ENCODE results near the gene RPL37A.

Gene RPL37A

GRCh38 chr2:216490061-216490460 lies 8.6 kb upstream of the RPL37A start:
- DNase-seq (ENCODE audit: low spot score), result peak; percentile 84

DNA sequence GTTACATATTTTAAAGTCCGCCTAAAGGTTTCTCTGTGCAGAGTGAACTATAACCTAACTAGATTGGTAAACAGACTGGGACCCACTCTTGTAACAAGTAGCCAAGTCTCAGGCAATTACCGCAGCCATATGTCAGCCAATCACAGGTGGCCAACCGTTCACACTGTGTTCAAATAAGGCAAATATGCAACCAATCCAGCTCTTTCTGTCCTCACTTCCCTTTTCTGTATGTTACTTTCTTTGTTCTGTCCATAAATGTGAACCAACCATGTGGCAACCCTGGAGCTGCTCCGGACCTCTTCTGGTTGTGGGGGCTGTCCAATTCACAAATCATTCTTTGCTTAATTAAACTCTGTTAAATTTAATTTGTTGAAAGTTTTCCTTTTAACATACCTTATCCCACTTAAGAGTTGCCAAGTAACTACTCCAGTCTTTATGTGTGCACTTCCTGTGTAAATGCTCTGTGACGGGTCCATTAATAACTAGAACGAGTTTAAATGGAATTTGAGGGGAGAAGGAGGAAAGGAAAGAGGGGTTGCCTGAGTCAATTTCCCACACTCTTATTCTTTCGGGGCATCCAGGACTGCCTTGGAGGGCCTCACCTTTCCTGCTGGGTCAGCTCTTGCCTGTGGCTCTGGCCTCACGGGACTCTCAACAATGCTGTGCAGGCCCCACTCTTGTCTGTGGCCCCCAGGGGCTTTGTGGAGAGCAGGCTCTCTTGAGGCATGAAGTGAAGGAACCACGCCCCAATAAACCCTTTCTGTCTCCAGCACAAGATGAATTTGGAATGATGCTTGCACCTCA lies 6.6 kb upstream of the RPL37A start:
- DNase-seq (ENCODE audit: low spot score), result no peak

- peak; percentile 66 for DNase-seq (ENCODE audit: low spot score)
These were observed 5.9 kb upstream of the RPL37A start for GRCh38 chr2:216492597-216493333.

DNA sequence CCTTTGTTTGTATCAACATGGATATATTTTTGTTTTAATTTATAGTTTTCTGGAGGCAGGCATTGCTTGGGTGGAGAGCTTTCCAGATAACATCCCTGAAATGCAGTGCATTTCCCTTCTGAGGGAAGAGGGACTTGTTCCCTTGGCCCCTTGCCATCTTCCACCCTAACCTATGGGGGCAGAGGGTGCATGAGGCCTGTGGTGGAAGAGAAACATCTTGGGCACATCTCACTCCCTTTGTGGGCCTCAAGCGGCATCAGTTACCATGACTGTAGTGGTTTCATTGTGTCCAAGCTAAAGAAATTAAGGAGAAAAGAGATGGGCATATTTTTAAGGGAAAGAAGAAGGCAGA lies 5.3 kb upstream of the RPL37A start:
- DNase-seq (ENCODE audit: low spot score), result no peak

DNA sequence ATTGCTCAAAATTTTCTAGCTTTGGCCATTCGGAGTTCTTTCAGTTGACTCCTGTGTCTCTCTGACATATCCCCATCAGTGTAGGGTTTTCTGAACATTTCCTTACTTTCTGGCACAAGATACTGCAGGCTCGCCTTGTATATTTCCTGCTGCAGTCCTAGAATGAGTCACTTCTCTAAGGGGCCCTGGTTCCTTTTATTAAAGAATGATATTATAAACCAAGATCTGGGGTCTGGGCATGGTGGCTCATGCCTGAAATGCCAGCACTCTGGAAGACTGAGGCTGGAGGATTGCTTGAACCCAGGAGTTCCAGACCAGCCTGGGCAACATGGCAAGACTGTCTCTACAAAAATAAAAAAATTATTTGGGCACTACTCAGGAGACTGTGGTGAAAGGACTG lies 3.0 kb upstream of the RPL37A start:
- DNase-seq (ENCODE audit: low spot score), result peak; percentile 41

DNA sequence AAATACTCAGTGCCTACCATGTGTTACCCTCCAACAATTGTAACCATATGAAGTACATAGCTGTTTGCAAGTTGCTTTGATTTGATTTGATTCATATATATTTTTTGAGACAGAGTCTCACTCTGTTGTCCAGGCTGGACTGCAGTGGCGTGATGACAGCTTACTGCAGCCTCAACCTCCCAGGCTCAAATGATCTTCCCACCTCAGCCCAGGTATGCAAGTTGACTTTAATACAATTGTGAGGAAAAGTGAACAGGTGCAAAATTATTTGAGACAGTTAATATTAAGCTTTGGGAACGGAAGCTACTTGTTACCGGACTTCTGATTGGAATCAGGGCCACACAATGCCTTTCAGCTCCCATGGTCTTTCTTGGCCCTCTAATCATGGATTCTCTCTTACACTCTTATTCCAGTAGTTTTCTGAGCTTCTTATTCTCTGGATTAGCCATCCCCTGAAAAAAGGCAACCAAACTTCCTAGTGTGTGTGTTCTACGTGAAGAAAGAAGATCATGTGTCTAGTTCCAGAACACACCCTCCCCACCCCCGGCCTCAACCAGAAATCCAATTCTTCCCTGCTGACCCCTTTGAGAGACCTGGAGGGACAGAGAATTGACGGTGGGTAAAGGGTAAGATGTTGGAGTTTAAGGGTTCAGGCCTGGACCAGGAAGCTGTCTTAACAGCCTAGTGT lies 1.1 kb upstream of the RPL37A start:
- DNase-seq (ENCODE audit: low spot score), result no peak

- DNase-seq (ENCODE audit: low spot score), result no peak
These were observed 620 bp upstream of the RPL37A start for GRCh38 chr2:216498070-216498378.

- no peak for DNase-seq (ENCODE audit: low spot score)
These were observed 1.1 kb downstream of the RPL37A start for GRCh38 chr2:216499641-216500218.

GRCh38 chr2:216500572-216500971 lies 1.9 kb downstream of the RPL37A start:
- no peak for DNase-seq (ENCODE audit: low spot score)

- no peak for DNase-seq (ENCODE audit: low spot score)
These were observed 3.2 kb downstream of the RPL37A start for GRCh38 chr2:216501854-216502253.

GRCh38 chr2:216502381-216503158 lies 3.9 kb downstream of the RPL37A start:
- DNase-seq (ENCODE audit: low spot score), result no peak

GRCh38 chr2:216503159-216503629 lies 4.5 kb downstream of the RPL37A start:
- DNase-seq (ENCODE audit: low spot score), result no peak

- DNase-seq (ENCODE audit: low spot score), result no peak
These were observed 5.2 kb downstream of the RPL37A start for GRCh38 chr2:216503697-216504375.

- no peak for DNase-seq (ENCODE audit: low spot score)
These were observed 5.7 kb downstream of the RPL37A start for GRCh38 chr2:216504376-216504762.

- DNase-seq (ENCODE audit: low spot score), result no peak
These were observed 6.8 kb downstream of the RPL37A start for GRCh38 chr2:216505133-216506106.

GRCh38 chr2:216507220-216508160 lies 8.8 kb downstream of the RPL37A start:
- DNase-seq (ENCODE audit: low spot score), result no peak

GRCh38 chr2:216508229-216508628 lies 9.6 kb downstream of the RPL37A start:
- no peak for DNase-seq (ENCODE audit: low spot score)

GRCh38 chr2:216516730-216517350 lies 18.2 kb downstream of the RPL37A start:
- DNase-seq (ENCODE audit: low spot score), result peak; percentile 67
